ENCODE measurements around the gene BAD. TPM values are rescaled to one million over a fixed set of nuclear protein-coding genes. Genes with fewer than 3 reads are reported as not detected.

The BAD gene
- total RNA-seq, 6 experiments from 2014 or later: 22.0 to 53.8 (median 26.0) TPM

DNA sequence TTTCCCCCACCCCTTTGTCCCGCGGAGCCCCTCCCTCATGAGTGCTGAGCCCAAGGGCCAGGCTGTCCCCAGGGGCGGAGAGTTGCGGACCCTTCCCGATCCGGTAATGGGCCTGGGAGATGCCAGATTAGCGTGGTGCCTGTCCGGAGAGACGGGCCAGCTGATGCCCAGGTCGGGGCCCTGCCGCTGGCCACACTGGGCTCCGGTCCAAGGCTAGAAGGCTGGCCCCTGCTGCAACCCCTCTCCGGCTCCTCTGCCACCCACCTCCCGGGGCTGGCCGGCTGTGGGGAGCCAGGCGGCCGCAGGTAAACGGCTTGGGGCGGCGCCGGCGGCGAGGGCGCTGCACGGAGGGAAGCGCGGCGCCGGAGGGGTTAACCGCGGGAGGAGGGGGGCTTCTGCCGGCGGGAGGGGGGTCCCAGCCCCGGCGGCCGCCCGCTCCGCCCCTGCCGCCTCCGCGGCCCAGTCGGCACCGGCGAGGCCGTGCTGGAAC, 6.8 kb upstream of the BAD start, which contains the start of gene KCNK4:
Gene KCNK4 (plus strand): TSS at position 41 of the 490 bp plus-strand sequence. CDS start 1,717 bp downstream, outside the sequence.
- Histone ChIP-seq H3K9me3 (no peaks in the 10 kb centered on the region), H3K27ac (no peak within 1 kb of the TSS), H3K36me3 (no peaks in the 10 kb centered on the region), H3K4me1 (peaks cover 0 to 14% (median 2%) of the 10 kb centered on the region in 4 donors), H3K4me3 (peak within 1 kb of the TSS in 1 of 3 donors; percentile 1), H3K27me3 (peaks cover 0 to 10% of the 10 kb centered on the region in 2 donors)
- intact Hi-C loops (cut with DNase I): no loop called here
- DNase-seq (no peak), ATAC-seq (no peak)
- no CpG with 5 or more reads among the region's 45 CpGs for WGBS (ENCODE audit: insufficient coverage, low coverage, low lambda C conversion rate, missing lambda C conversion rate)
- TF ChIP-seq, protein P1, sequence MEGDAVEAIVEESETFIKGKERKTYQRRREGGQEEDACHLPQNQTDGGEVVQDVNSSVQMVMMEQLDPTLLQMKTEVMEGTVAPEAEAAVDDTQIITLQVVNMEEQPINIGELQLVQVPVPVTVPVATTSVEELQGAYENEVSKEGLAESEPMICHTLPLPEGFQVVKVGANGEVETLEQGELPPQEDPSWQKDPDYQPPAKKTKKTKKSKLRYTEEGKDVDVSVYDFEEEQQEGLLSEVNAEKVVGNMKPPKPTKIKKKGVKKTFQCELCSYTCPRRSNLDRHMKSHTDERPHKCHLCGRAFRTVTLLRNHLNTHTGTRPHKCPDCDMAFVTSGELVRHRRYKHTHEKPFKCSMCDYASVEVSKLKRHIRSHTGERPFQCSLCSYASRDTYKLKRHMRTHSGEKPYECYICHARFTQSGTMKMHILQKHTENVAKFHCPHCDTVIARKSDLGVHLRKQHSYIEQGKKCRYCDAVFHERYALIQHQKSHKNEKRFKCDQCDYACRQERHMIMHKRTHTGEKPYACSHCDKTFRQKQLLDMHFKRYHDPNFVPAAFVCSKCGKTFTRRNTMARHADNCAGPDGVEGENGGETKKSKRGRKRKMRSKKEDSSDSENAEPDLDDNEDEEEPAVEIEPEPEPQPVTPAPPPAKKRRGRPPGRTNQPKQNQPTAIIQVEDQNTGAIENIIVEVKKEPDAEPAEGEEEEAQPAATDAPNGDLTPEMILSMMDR (IDR thresholded peaks at IDR 0.05): no peak
- no peak for TF ChIP-seq POLR2A (IDR thresholded peaks at IDR 0.05)

GRCh38 chr11:64290352-64291261, 6.1 kb upstream of the BAD start:
- WGBS (ENCODE audit: insufficient coverage, low coverage, low lambda C conversion rate, missing lambda C conversion rate): 52% methylated on average over 4 of the region's 10 CpGs
- TF ChIP-seq POLR2A (IDR thresholded peaks at IDR 0.05): no peak
- TF ChIP-seq, protein P1 (IDR thresholded peaks at IDR 0.05): no peak
- no peak for DNase-seq
- ATAC-seq: no peak
- Histone ChIP-seq H3K27me3 (peaks cover 0 to 10% of the 10 kb centered on the region in 2 donors), H3K4me1 (peaks cover 0 to 19% (median 5%) of the 10 kb centered on the region in 4 donors), H3K27ac (no peak overlapping the region), H3K4me3 (no peak overlapping the region), H3K9me3 (no peaks in the 10 kb centered on the region), H3K36me3 (no peaks in the 10 kb centered on the region)
- intact Hi-C loops (cut with DNase I): no loop called here

GRCh38 chr11:64289002-64289564, 4.6 kb upstream of the BAD start:
- intact Hi-C loops (cut with DNase I): no loop called here
- Histone ChIP-seq H3K9me3 (no peaks in the 10 kb centered on the region), H3K4me3 (no peak overlapping the region), H3K36me3 (no peaks in the 10 kb centered on the region), H3K27ac (no peak overlapping the region), H3K4me1 (peaks cover 0 to 21% (median 6%) of the 10 kb centered on the region in 4 donors), H3K27me3 (peaks cover 0 to 8% of the 10 kb centered on the region in 2 donors)
- DNase-seq: peak in 1 of 3 donors; percentile 45
- TF ChIP-seq, protein P1 (IDR thresholded peaks at IDR 0.05): no peak
- TF ChIP-seq POLR2A (IDR thresholded peaks at IDR 0.05): no peak
- ATAC-seq: no peak
- no CpG with 5 or more reads among the region's 13 CpGs for WGBS (ENCODE audit: insufficient coverage, low coverage, low lambda C conversion rate, missing lambda C conversion rate)

- Histone ChIP-seq H3K36me3 (no peaks in the 10 kb centered on the region), H3K9me3 (no peaks in the 10 kb centered on the region), H3K27me3 (peaks cover 0 to 5% of the 10 kb centered on the region in 2 donors), H3K4me1 (peaks cover 0 to 24% (median 6%) of the 10 kb centered on the region in 4 donors), H3K27ac (no peak overlapping the region), H3K4me3 (no peak overlapping the region)
- WGBS (ENCODE audit: insufficient coverage, low coverage, low lambda C conversion rate, missing lambda C conversion rate): no CpG with 5 or more reads among the region's 9 CpGs
- ATAC-seq (no peak), DNase-seq (no peak)
- intact Hi-C loops (cut with DNase I): no loop called here
- TF ChIP-seq POLR2A (IDR thresholded peaks at IDR 0.05): no peak
- TF ChIP-seq, protein P1 (IDR thresholded peaks at IDR 0.05): no peak
These were observed 3.9 kb upstream of the BAD start for GRCh38 chr11:64288353-64288750.

Measured in right lobe of liver (tissue), 6 donors.